ENCODE data around the gene KCNE2. TPM values are rescaled to one million over a fixed set of nuclear protein-coding genes. Genes with fewer than 3 reads are reported as not detected.

The KCNE2 gene
- total and polyA plus RNA-seq, 2 of the 8 experiments (the other 6 are each of a cell fraction or from before 2014, with no cell fraction given) = 0.09 to 0.37 TPM

DNA sequence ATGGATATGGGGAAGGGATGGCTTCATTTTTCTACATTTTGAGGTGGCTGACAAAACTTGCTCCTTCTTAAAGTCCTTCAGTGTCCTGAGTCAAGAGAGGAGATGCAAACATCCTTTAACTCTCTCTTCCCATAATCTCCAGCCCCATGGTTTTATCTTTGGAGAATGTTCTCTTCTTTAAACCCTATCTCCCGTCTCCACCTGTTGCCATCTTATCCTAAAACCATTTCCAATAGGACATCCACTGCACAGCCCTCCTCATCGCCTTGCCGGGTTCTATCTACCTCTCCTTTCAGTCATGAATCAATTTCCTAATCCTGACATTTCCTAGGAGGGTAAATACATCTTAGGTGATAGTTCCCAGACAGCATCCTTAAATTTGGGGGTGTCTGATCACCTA is 44.2 kb upstream of the KCNE2 start (continued):
- TF ChIP-seq GABPA (IDR thresholded peaks at IDR 0.05; ENCODE audit: borderline replicate concordance, insufficient read depth, low read length) = no peak

All from H1 (cell line).